Stimulated activated CD4-positive, alpha-beta T cell treated with anti-CD3 and anti-CD28 coated beads, Interleukin-1b, Interleukin-23, amount 100 ng/mL, for 1 hour (primary cell): ENCODE measurements around the gene ZFP91.
"Not testable (repeated sequence)": the region's sequence is repeated elsewhere in the genome, so short reads cannot be mapped to it uniquely, and the experiment has no call there.

ENCODE experiments used
- DNase-seq, 2 donors: peaks; one replicate each; pipeline ENCODE4 v3.0.0-alpha.2; 2020; ENCODE audit warnings: low read depth in 2 of 2

The ZFP91 gene

DNA sequence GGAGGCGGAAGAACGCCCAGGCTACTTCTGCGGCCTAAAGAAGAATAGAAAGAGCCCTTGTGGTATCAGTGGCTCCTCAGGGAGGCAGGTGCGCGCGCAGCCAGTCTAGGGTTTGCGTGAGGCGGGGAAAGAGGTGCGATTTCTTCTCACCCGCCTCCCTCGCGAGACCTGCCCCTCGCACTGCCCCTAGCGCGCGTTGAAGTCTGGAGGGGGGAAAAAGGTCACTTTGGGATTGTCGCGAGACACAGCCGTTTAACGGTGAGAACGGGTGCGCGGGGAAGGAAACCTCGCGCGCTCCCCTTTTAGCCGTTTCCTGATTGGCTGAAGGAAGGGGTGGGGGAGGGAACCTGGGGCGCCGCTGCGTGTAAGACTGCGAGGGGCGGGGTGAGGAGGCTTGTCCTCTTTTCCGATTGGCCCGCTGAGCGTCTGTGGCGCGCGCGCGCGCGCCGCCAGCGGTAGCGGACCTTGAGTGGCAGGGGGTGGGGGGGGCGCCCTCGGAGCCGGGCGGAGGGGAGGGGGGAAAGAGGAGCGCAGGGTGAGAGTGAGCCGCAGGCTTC lies at the start of gene ZFP91:
TSS of gene ZFP91 (plus strand) at position 429 of the 557 bp plus-strand sequence. CDS start 219 bp downstream, outside the sequence.
- DNase-seq, result peak; percentile 92 to 94

DNA sequence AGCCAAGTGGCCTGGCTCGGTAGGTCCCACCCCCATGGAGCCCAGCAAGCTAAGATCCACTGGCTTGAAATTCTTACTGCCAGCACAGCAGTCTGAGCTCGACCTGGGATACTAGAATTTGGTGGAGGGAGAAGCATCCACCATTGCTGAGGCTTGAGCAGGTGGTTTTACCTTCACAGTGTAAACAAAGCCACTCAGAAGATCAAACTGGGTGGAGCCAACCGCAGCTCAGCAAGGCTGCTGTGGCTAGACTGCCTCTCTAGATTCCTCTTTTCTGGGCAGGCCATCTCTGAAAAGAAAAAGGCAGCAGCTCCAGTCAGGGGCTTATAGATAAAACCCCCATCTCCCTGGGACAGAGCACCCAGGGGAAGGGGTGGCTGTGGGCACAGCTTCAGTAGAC lies 48.6 kb upstream of the ZFP91 start:
- no peak for DNase-seq

DNA sequence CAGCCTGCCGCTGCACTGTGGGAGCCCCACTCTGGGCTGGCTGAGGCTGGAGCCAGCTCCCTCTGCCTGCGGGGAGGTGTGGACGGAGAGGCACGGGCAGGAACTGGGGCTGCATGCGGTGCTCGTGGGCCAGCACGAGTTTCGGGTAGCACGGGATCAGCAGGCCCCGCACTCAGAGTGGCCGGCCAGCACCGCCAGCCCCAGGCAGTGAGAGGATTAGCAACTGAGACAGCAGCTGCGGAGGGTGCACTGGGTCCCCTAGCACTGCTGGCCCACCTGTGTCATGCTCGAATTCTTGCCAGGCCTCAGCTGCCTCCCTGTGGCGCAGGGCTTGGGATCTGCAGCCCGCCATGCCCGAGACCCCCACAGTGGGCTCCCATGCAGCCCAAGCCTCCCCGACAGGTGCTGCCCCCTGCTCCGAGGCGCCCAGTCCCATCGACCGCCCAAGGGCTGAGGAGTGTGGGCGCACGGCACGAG lies 47.0 kb upstream of the ZFP91 start:
- no peak for DNase-seq

- DNase-seq, result no peak
Measured at GRCh38 chr11:58546841-58547240, 32.0 kb upstream of the ZFP91 start.

GRCh38 chr11:58549644-58550043 lies 29.2 kb upstream of the ZFP91 start:
- DNase-seq, result no peak

DNA sequence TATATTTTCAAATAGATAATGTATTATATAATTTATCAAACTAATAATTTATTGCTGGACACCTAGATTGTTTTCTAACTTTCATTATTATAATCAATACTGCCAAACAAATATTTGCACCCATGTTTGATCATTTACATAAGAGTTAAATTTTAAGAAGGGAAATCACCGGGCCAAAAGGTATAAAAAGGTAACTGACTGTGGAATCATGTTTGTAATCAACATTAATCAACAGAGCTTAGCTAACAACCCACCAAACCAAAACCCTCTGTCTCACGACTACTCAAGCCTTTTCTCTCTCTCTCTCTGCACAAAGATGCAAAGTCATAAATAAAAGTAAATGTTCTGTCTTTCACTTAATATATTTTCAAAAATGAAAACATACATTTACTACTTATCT lies 18.0 kb upstream of the ZFP91 start:
- DNase-seq, result no peak

- no peak for DNase-seq
Measured at GRCh38 chr11:58561394-58562098, 17.3 kb upstream of the ZFP91 start.

GRCh38 chr11:58562375-58562800 lies 16.5 kb upstream of the ZFP91 start:
- no peak for DNase-seq

DNA sequence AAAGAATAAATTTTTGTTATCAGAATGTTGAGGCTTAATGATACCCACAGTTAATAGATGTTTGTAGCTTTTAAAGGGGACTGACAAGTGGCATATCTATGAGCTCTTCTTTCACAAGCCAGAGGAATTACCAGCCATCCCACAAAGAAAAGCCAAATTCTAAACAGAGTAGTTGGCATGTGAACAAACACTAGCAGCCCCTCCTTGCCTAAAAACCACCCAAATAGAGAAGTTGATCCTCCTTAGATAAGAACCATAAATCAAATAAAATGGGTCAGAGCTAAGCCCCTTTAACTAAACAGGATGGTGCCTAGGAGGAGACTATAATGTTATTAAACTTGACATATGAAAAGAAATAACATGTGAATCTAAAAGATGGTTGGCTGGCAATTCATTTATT lies 14.6 kb upstream of the ZFP91 start:
- DNase-seq, result no peak

DNA sequence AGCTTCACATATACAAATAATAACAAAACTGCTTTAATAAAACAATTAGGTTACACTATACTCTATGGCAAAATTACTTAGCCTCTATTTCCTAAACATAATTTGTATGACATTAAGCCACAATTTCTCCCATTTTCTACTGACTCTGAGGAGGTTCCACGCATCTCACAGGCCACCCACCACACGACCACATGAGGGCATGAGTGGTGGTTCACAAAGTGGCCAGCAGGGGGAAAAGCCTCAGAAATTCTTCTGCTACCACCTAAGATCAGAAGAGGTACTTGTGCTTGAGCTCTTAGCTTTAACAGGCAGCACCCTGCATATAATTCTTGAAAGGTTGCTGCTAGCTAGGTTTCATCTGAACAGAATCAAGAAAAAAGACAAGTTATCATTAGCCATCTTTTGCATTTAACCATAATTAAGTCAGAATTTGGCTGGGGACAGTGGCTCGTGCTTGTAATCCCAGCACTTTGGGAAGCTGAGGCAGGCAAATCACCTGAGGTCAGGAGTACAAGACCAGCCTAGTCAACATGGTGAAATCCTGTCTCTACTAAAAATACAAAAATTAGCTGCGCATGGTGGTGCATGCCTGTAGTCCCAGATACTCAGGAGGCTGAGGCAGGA lies 10.9 kb upstream of the ZFP91 start:
- DNase-seq, result peak; percentile 39 to 58

GRCh38 chr11:58572906-58573305 lies 6.0 kb upstream of the ZFP91 start:
- not testable (repeated sequence) for DNase-seq

DNA sequence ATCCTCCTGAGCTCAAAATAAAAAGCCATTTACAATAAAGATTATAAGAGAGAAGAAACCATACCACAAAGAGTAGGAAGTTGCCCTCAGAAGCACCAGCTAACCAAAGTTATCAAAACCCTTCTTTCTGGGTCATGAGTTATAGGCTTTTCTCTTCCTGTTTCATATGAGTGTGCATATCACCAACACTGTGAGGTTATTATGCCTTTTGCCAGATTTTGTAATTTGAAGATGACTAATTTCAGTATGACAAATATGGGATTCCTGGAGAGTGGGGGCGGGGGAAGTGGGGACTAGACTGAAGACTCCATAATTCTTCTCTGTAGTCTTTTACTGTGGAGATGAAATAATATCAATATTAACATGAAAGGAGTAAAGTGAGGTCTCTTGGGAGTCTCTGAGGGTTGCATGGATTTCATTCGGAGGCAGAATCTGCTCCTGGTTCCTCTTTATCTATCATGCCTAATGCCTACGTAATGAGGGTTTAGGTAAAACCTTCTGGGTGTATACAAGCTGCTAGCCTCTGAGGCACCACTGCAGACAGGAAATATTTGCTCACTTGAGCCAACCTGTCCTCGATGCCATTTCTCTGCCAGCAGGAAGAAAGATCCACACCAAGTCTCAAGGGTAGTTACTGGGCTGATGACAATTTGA lies 5.3 kb upstream of the ZFP91 start:
- peak in 1 of 2 donors; percentile 53 for DNase-seq

- DNase-seq, result no peak
Measured at GRCh38 chr11:58574881-58575280, 4.0 kb upstream of the ZFP91 start.

DNA sequence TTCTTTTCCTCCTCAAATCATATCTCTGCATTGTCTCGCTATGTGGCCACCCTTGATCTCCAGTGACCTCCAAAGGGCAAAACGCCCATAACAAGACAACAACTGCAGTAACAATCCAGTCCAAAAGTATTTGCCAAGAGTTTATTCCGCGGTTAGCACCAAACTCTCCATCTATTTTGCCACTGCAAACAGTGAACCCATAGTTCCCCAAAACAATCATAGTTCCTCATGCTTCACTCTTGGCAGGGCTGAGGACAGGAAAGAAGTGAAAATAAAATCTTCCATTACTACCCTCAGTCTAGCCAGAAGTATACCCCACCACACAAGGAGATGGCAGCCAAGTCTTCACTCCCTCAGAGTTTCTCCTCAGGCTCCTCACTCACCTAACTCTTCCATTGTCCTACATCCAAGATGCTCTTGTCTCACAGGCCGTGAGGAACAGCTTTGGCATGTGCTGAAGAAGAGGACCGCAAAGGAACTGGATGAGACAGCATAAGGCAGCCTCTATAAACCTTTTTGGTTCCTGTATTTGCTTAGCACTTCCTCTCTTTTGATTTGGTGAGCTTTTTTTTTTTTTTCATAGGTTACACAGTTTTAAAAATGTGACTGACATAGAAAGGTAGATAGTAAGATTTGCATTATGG lies 3.4 kb upstream of the ZFP91 start, which contains the start of gene LPXN:
TSS of gene LPXN (minus strand) at position 480 of the 644 bp plus-strand sequence. CDS start at position 396, 84 bp downstream.
- peak in 1 of 2 donors; percentile 22 for DNase-seq

GRCh38 chr11:58576887-58577471 lies 1.9 kb upstream of the ZFP91 start:
- no peak for DNase-seq

DNA sequence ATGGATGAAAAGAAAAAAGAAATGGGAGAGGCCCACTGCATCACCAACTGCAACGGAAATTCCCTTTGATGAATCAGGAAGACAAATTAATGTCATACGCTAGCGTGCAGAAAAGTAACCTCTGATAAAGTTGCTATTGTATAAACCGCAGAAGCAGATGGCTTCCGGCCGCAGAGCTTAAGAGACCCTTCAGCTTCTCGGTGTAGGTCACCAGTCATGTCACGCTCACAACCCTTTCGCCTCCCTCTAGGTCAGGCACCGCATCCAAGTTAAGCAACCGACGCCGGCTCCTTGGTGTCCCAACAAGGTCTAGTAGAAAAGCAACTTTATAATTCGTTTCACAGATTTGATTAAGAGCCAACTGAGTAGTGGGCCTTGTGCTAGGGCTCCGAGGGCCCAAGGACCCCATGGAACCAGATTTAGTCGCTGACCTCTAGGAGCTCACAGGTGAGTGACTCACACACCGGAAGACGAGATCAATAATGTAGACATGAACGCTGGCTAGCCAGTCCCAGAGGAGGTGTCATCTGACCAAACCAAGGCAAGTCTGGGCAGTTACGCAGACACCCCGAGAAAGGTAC lies 1.2 kb upstream of the ZFP91 start:
- DNase-seq, result peak; percentile 42 to 48

- DNase-seq, result peak; percentile 78 to 84
Measured at GRCh38 chr11:58578136-58578634, 678 bp upstream of the ZFP91 start.

DNA sequence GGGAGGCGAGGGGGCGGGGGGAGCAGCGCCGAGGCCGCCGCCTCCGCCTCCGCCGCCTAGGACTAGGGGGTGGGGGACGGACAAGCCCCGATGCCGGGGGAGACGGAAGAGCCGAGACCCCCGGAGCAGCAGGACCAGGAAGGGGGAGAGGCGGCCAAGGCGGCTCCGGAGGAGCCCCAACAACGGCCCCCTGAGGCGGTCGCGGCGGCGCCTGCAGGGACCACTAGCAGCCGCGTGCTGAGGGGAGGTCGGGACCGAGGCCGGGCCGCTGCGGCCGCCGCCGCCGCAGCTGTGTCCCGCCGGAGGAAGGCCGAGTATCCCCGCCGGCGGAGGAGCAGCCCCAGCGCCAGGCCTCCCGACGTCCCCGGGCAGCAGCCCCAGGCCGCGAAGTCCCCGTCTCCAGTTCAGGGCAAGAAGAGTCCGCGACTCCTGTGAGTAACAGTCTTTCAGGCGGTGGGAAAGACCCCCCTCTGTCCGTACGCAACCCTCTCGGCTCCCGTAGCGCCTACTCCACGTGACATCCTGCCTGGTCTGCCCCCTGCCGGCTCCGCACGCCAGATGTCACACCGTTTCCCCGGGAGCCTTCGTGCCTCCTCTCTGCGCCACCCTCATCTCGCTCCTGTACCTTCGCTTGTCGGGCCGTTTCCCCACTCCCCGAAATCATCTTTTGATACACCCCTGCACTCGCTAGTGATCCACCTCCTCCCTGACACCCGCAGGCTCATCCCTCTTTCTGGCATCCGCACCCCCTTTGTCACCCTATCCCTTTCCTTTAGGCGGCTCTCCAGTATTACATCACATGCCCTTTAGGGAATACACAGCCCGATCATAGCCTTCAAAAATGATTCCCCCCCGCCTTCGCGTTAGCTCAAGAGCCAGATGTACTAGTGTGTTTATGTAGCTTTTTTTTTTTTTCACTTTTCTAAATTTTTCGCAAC lies 598 bp downstream of the ZFP91 start:
- DNase-seq, result peak; percentile 81 to 85

DNA sequence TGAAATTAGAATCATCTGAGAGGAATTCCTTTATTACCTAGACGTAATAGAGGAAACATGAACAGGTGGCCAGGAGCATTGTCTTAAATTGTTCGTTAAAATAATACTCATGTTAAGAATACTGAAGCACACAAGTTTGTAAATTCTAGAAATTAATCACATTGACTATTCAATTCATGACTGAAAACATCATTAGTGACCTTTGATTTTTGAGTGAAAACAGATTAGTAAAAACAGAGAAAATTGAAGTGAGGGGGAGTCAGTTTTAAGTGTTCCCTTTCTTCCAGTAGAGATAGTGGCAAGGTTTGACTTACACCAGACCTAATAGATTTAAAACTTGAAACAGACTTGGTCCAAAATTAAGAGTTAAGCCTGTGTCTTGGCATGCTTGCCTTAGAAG lies 1.4 kb downstream of the ZFP91 start:
- DNase-seq, result no peak

DNA sequence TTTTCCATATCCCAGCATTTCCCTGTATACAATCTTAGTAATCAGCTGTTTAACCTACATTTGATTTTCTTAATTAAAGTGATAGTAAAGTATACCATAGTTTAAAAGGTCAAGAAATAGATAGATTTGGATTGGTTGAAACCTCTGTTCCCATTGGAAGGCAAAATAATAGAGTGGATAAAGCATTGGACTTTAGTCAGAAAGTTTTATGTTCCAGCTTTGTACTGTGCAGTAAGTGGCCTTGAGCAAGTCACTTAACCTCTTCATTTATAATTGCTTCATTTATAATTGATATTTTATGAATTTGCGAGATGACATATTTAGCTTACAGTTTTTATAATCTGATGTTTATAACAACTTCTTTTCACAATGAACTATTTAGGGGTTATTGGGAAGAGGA lies 3.6 kb downstream of the ZFP91 start:
- no peak for DNase-seq
